GM12878 (cell line): ENCODE data around the gene METTL16. TPM values are rescaled to one million over a fixed set of nuclear protein-coding genes. Genes with fewer than 3 reads are reported as not detected.

Source experiments
- ATAC-seq: fragments of 200-7000 bp; cut with Tn5 transposase; 3 replicates; pipeline ENCODE4 v1.9.1; 2020; ENCODE audit warnings: mild to moderate bottlenecking, moderate library complexity
- BruUV-seq: library from RNA; stranded (reverse); fragments of 400-500 nt; replicated peaks from 2 replicates; lab custom pipeline; 2021; lab: Mats Ljungman, UMichigan
- CTCF ChIA-PET: fragments of 300-600 bp; sonication (Branson Sonifier 250); formaldehyde crosslinking; extraction: SDS; loops from one replicate; lab custom pipeline; 2021; ENCODE audit warnings: inconsistent platforms; lab: Yijun Ruan, JAX
- POLR2A ChIA-PET: fragments of 350-600 bp; formaldehyde crosslinking; extraction: SDS; loops from one replicate; lab custom pipeline; 2021; ENCODE audit warnings: inconsistent platforms; lab: Charles Lee
- RAD21 ChIA-PET: fragments of 300-600 bp; sonication (Branson Sonifier 250); formaldehyde crosslinking; loops from one replicate; lab custom pipeline; 2023; ENCODE audit warnings: antibody characterized with exemption; ENCODE audit not compliant: unreplicated experiment; lab: Charles Lee
- SMC1A ChIA-PET: fragments of 300-600 bp; sonication (Branson Sonifier 250); formaldehyde crosslinking; loops from one replicate; lab custom pipeline; 2023; ENCODE audit not compliant: unreplicated experiment, uncharacterized antibody; lab: Charles Lee
- DNase-seq: peaks from one replicate; pipeline ENCODE4 v3.0.0-alpha.2; 2011; ENCODE audit warnings: low read depth, low spot score
- FAIRE-seq: peaks from 3 replicates; lab custom pipeline; 2011; peaks lifted over from hg19 to GRCh38; lab: Jason Lieb, UNC
- H2AFZ ChIP-seq: 2 replicates; pipeline ENCODE4 v1.6.0; 2011; ENCODE audit warnings: low read depth, low read length, control low read depth; ENCODE audit not compliant: control insufficient read depth
- H3K27ac ChIP-seq: 2 replicates; pipeline ENCODE4 v1.5.1; 2011; ENCODE audit warnings: control low read depth; ENCODE audit not compliant: control insufficient read depth, insufficient read depth
- H3K27me3 ChIP-seq, 2 experiments: replicated peaks in 1 of 2; 2 replicates each; pipeline versions ENCODE4 v1.6.0 to v1.6.1; 2011; ENCODE audit warnings: low read length in 1 of 2; ENCODE audit not compliant: control insufficient read depth in 2 of 2, insufficient read depth in 2 of 2
- H3K36me3 ChIP-seq, 2 experiments: 2 replicates each; pipeline ENCODE4 v1.5.1; 2011; ENCODE audit warnings: low read length in 1 of 2; ENCODE audit not compliant: control insufficient read depth in 2 of 2, insufficient read depth in 2 of 2
- H3K4me1 ChIP-seq: 2 replicates; pipeline ENCODE4 v1.6.1; 2011; ENCODE audit warnings: mild to moderate bottlenecking, low read length, moderate library complexity, mixed read lengths; ENCODE audit not compliant: control insufficient read depth, insufficient read depth
- H3K4me2 ChIP-seq: 2 replicates; pipeline ENCODE4 v1.6.0; 2011; ENCODE audit warnings: control low read depth; ENCODE audit not compliant: control insufficient read depth, insufficient read depth
- H3K4me3 ChIP-seq: fragments of 200-600 bp; sonication (generic); 2 replicates; pipeline ENCODE4 v1.5.1; 2016
- H3K79me2 ChIP-seq: 2 replicates; pipeline ENCODE4 v1.6.0; 2011; ENCODE audit warnings: low read length; ENCODE audit not compliant: control insufficient read depth, insufficient read depth
- H3K9ac ChIP-seq: 2 replicates; pipeline ENCODE4 v1.8.0; 2011; ENCODE audit warnings: low read length, control low read depth, mixed read lengths; ENCODE audit not compliant: control insufficient read depth, insufficient read depth
- H3K9me3 ChIP-seq: replicated peaks from 3 replicates; pipeline ENCODE4 v1.5.1; 2011; ENCODE audit warnings: mild to moderate bottlenecking, low read length; ENCODE audit not compliant: control insufficient read depth, insufficient read depth
- H4K20me1 ChIP-seq: 2 replicates; pipeline ENCODE4 v1.6.0; 2011; ENCODE audit not compliant: control insufficient read depth, insufficient read depth
- BCL3 ChIP-seq: IDR thresholded peaks from 2 replicates; pipeline ENCODE4 v1.6.1; 2011; ENCODE audit warnings: borderline replicate concordance, low read depth, mild to moderate bottlenecking, moderate library complexity, low read length; ENCODE audit not compliant: insufficient read depth, poor library complexity, severe bottlenecking
- CHD4 ChIP-seq: fragments of 200-600 bp; sonication (generic); IDR thresholded peaks from 2 replicates; pipeline ENCODE4 v1.6.1; 2016; ENCODE audit warnings: mild to moderate bottlenecking
- E2F4 ChIP-seq: IDR thresholded peaks from 2 replicates; pipeline ENCODE4 v1.6.1; 2012; ENCODE audit warnings: low read depth, low read length, improper control_type of control experiment
- EED ChIP-seq: sonication (generic); IDR thresholded peaks from 2 replicates; pipeline ENCODE4 v1.6.1; 2016; ENCODE audit warnings: antibody characterized with exemption, low read depth
- EGR1 ChIP-seq, 2 experiments: IDR thresholded peaks; 1 replicate in 1 of 2; 2 replicates in 1 of 2; pipeline ENCODE4 v1.6.1; 2011 to 2012; ENCODE audit warnings: low read depth in 2 of 2, low read length in 2 of 2, borderline replicate concordance in 1 of 2, mild to moderate bottlenecking in 1 of 2, moderate library complexity in 1 of 2
- FOXK2 ChIP-seq: fragments of 450-650 bp; IDR thresholded peaks from 2 replicates; pipeline ENCODE4 v1.6.1; 2017; ENCODE audit warnings: mild to moderate bottlenecking, moderate library complexity
- KAT2A ChIP-seq: conservative IDR thresholded peaks from 2 replicates; pipeline ENCODE4 v1.6.1; 2011; ENCODE audit warnings: low read depth, low read length; ENCODE audit not compliant: control insufficient read depth
- LARP7 ChIP-seq: fragments of 450-650 bp; IDR thresholded peaks from 2 replicates; pipeline ENCODE4 v1.6.1; 2017; ENCODE audit warnings: mild to moderate bottlenecking
- MLLT1 ChIP-seq: fragments of 450-650 bp; IDR thresholded peaks from 2 replicates; pipeline ENCODE4 v1.6.1; 2016; ENCODE audit warnings: mild to moderate bottlenecking
- NFIC ChIP-seq: IDR thresholded peaks from 2 replicates; pipeline ENCODE4 v1.6.1; 2012; ENCODE audit warnings: low read depth, mild to moderate bottlenecking, inconsistent platforms, low read length, moderate library complexity
- SREBF1 ChIP-seq: IDR thresholded peaks from 2 replicates; pipeline ENCODE4 v1.6.1; 2012; ENCODE audit warnings: mild to moderate bottlenecking, low read length
- USF2 ChIP-seq: IDR thresholded peaks from 2 replicates; pipeline ENCODE4 v1.6.1; 2011; ENCODE audit warnings: low read depth, low read length, improper control_type of control experiment, borderline replicate concordance
- ZNF217 ChIP-seq: fragments of 450-650 bp; IDR thresholded peaks from 2 replicates; pipeline ENCODE4 v1.6.1; 2017; ENCODE audit warnings: antibody characterized with exemption, mild to moderate bottlenecking
- ZNF592 ChIP-seq: fragments of 450-650 bp; IDR thresholded peaks from 2 replicates; pipeline ENCODE4 v1.6.1; 2017; ENCODE audit warnings: mild to moderate bottlenecking, moderate library complexity
- WGBS: methylation state at CpG from one replicate; pipeline ENCODE4 v1.1.6; 2016; ENCODE audit warnings: low lambda C conversion rate; ENCODE audit not compliant: insufficient replicate concordance, insufficient coverage; ENCODE audit errors: missing lambda C conversion rate; 5-methylcytosine and 5-hydroxymethylcytosine counted together
- in situ Hi-C: fragments of 300-500 bp; cut with MboI; formaldehyde crosslinking; loops from 9 replicates; pipeline ENCODE4 v1.14.3; 2018; ENCODE audit warnings: mixed read lengths
- intact Hi-C: fragments of 100-400 bp; cut with micrococcal nuclease; formaldehyde crosslinking; loops from one replicate; pipeline ENCODE4 v1.14.2; 2022; ENCODE audit not compliant: unreplicated experiment
- polyA plus RNA-seq, 11 experiments: library from polyadenylated mRNA; depleted of rRNA in 4 of 11; unstranded in 6 of 11; stranded (reverse) in 5 of 11; fragments of >200 nt; fragmentation: Nextera tagmentation in 4 of 11; fragmentation: Illumina TruSeq in 1 of 11; extraction: Ambion mirVana in 4 of 11; extraction: Trizol in 1 of 11; gene quantifications; 1 replicate in 1 of 11; 2 replicates in 10 of 11; pipeline versions ENCODE4 v1.2.1 to v1.2.3, GENCODE V29; 2011 to 2016; ENCODE audit warnings: inconsistent platforms in 2 of 11, missing spikeins in 2 of 11, low read depth in 1 of 11
- total RNA-seq, 4 experiments: library from RNA; depleted of rRNA in 3 of 4; stranded (reverse); fragments of >200 nt in 3 of 4; fragmentation: Illumina TruSeq in 1 of 4; extraction: Trizol in 1 of 4; gene quantifications; 2 replicates each; pipeline versions ENCODE4 v1.2.1 to v1.2.3, GENCODE V29; 2013 to 2021

Gene METTL16
- total and polyA plus RNA-seq, 10 of the 15 experiments (the other 5 are each of a cell fraction or from before 2014, with no cell fraction given) = 15.6 to 34.3 (median 23.7) TPM

GRCh38 chr17:2380950-2381649 is 130.6 kb downstream of the METTL16 start:
- Histone ChIP-seq H3K4me3 (no peak overlapping the region), H3K36me3 (peaks cover 0 to 1% of the 10 kb centered on the region in 2 experiments; a peak in 3 of 4 replicates), H3K9me3 (no peaks in the 10 kb centered on the region), H3K79me2 (no peaks in the 10 kb centered on the region), H2AFZ (no peak overlapping the region), H3K27me3 (no peaks in the 10 kb centered on the region), H3K4me1 (no peaks in the 10 kb centered on the region), H3K27ac (no peak overlapping the region), H4K20me1 (no peaks in the 10 kb centered on the region), H3K4me2 (no peak overlapping the region), H3K9ac (no peak overlapping the region)
- in situ Hi-C loops = no loop called here
- ChIA-PET CTCF (interaction anchor here (1.5 to 12.3 kb wide), 7 partner anchors 11 to 130 kb away, joined by 5 to 597 read pairs (median 12); partner anchors contain the start of genes METTL16 and MNT), SMC1A (interaction anchor here (1.0 to 10.7 kb wide), 7 partner anchors 11 to 145 kb away, joined by 3 to 364 read pairs (median 5); no protein-coding TSS in a partner anchor), POLR2A (no interaction called here), RAD21 (interaction anchor here (3.1 to 7.5 kb wide), 2 partner anchors 21 to 34 kb away, joined by 54 to 376 read pairs; partner anchors contain the start of gene MNT)
- intact Hi-C loops = no loop called here
- no peak for FAIRE-seq
- no peak for ATAC-seq
- WGBS = 68% methylated on average over 15 of the region's 15 CpGs
- BruUV-seq = no TSS peak
- DNase-seq = no peak
- TF ChIP-seq EED (no peak), E2F4 (no peak), USF2 (no peak), NFIC (no peak), MLLT1 (no peak), ZNF592 (no peak), BCL3 (no peak), LARP7 (no peak), ZNF217 (no peak), CHD4 (no peak), KAT2A (no peak), EGR1 (IDR thresholded peaks at IDR 0.05; ENCODE audit: borderline replicate concordance in 1 of 2, low read depth in 2 of 2, low read length in 2 of 2) (no peak), SREBF1 (no peak), FOXK2 (no peak)
